Measurements from ENCODE around the gene LRP5. TPM values are rescaled to one million over a fixed set of nuclear protein-coding genes. Genes with fewer than 3 reads are reported as not detected.

LRP5 gene
- polyA plus RNA-seq, 4 donors, result 39.7 to 122 (median 78.4) TPM

GRCh38 chr11:68460741-68461574 lies 148.6 kb downstream of the LRP5 start, which contains the start of gene PPP6R3:
Gene PPP6R3 (plus strand): TSS chr11:68460752. CDS start chr11:68537665, 76,913 bp downstream.
- 0 to 1% (median 0%) methylated on average over 35 to 91 of the region's 92 CpGs for WGBS, 3 donors
- Histone ChIP-seq H3K27ac (ENCODE audit: low read depth in 1 of 3, low read length in 2 of 3) (peak within 1 kb of the TSS; percentile 90 to 97 (median 93)), H3K9me3 (ENCODE audit: control insufficient read depth in 2 of 2, insufficient read depth in 1 of 2, low read depth in 1 of 2, low read length in 1 of 2) (no peaks in the 10 kb centered on the region), H3K4me1 (ENCODE audit: control insufficient read depth in 3 of 3, insufficient read depth in 2 of 3, low read depth in 1 of 3, low read length in 2 of 3) (peaks cover 5 to 16% (median 6%) of the 10 kb centered on the region in 3 donors), H3K27me3 (ENCODE audit: control insufficient read depth in 3 of 3, insufficient read depth in 3 of 3, low read length in 3 of 3) (no peaks in the 10 kb centered on the region), H3K36me3 (ENCODE audit: control insufficient read depth in 3 of 3, insufficient read depth in 2 of 3, low read depth in 1 of 3, low read length in 3 of 3) (peaks cover 0 to 3% (median 0%) of the 10 kb centered on the region in 3 donors), H3K4me3 (ENCODE audit: low read depth in 1 of 3, low read length in 3 of 3) (peak within 1 kb of the TSS; percentile 72 to 100 (median 85))
- DNase-seq (peak; percentile 76 to 84), FAIRE-seq (no peak)

GRCh38 chr11:68461575-68461917 lies 149.2 kb downstream of the LRP5 start:
- WGBS, 3 donors, result 0 to 1% (median 0%) methylated on average over 12 of the region's 12 CpGs
- no peak for DNase-seq
- peaks cover 5 to 16% (median 6%) of the 10 kb centered on the region in 3 donors for H3K4me1 ChIP-seq (ENCODE audit: control insufficient read depth in 3 of 3, insufficient read depth in 2 of 3, low read depth in 1 of 3, low read length in 2 of 3)
- peaks cover 0 to 3% (median 0%) of the 10 kb centered on the region in 3 donors for H3K36me3 ChIP-seq (ENCODE audit: control insufficient read depth in 3 of 3, insufficient read depth in 2 of 3, low read depth in 1 of 3, low read length in 3 of 3)
- peak overlapping the region; percentile 57 to 100 (median 85) for H3K4me3 ChIP-seq (ENCODE audit: low read depth in 1 of 3, low read length in 3 of 3)
- no peaks in the 10 kb centered on the region for H3K27me3 ChIP-seq (ENCODE audit: control insufficient read depth in 3 of 3, insufficient read depth in 3 of 3, low read length in 3 of 3)
- no peak for FAIRE-seq
- H3K9me3 ChIP-seq (ENCODE audit: control insufficient read depth in 2 of 2, insufficient read depth in 1 of 2, low read depth in 1 of 2, low read length in 1 of 2), result no peaks in the 10 kb centered on the region
- peak overlapping the region in 2 of 3 donors; percentile 0 to 64 for H3K27ac ChIP-seq (ENCODE audit: low read depth in 1 of 3, low read length in 2 of 3)

- Histone ChIP-seq H3K27ac (ENCODE audit: low read depth in 1 of 3, low read length in 2 of 3) (no peak overlapping the region), H3K27me3 (ENCODE audit: control insufficient read depth in 3 of 3, insufficient read depth in 3 of 3, low read length in 3 of 3) (no peaks in the 10 kb centered on the region), H3K9me3 (ENCODE audit: control insufficient read depth in 2 of 2, insufficient read depth in 1 of 2, low read depth in 1 of 2, low read length in 1 of 2) (no peaks in the 10 kb centered on the region), H3K4me1 (ENCODE audit: control insufficient read depth in 3 of 3, insufficient read depth in 2 of 3, low read depth in 1 of 3, low read length in 2 of 3) (peaks cover 12 to 20% (median 14%) of the 10 kb centered on the region in 3 donors), H3K4me3 (ENCODE audit: low read depth in 1 of 3, low read length in 3 of 3) (no peak overlapping the region), H3K36me3 (ENCODE audit: control insufficient read depth in 3 of 3, insufficient read depth in 2 of 3, low read depth in 1 of 3, low read length in 3 of 3) (peaks cover 0 to 6% (median 0%) of the 10 kb centered on the region in 3 donors)
- FAIRE-seq (no peak), DNase-seq (no peak)
- 73 to 100% (median 88%) methylated on average over 1 of the region's 1 CpG for WGBS, 3 donors
Observed at GRCh38 chr11:68463714-68464113, 151.3 kb downstream of the LRP5 start.

GRCh38 chr11:68467201-68467834 lies 154.9 kb downstream of the LRP5 start:
- Histone ChIP-seq H3K9me3 (ENCODE audit: control insufficient read depth in 2 of 2, insufficient read depth in 1 of 2, low read depth in 1 of 2, low read length in 1 of 2) (no peaks in the 10 kb centered on the region), H3K4me3 (ENCODE audit: low read depth in 1 of 3, low read length in 3 of 3) (no peak overlapping the region), H3K36me3 (ENCODE audit: control insufficient read depth in 3 of 3, insufficient read depth in 2 of 3, low read depth in 1 of 3, low read length in 3 of 3) (peaks cover 0 to 19% (median 0%) of the 10 kb centered on the region in 3 donors), H3K27ac (ENCODE audit: low read depth in 1 of 3, low read length in 2 of 3) (no peak overlapping the region), H3K4me1 (ENCODE audit: control insufficient read depth in 3 of 3, insufficient read depth in 2 of 3, low read depth in 1 of 3, low read length in 2 of 3) (peaks cover 14 to 35% (median 21%) of the 10 kb centered on the region in 3 donors), H3K27me3 (ENCODE audit: control insufficient read depth in 3 of 3, insufficient read depth in 3 of 3, low read length in 3 of 3) (no peaks in the 10 kb centered on the region)
- no peak for DNase-seq
- FAIRE-seq, result no peak
- WGBS, 3 donors, result 72 to 77% (median 74%) methylated on average over 8 of the region's 8 CpGs

- H3K4me3 ChIP-seq (ENCODE audit: low read depth in 1 of 3, low read length in 3 of 3), result no peak overlapping the region
- H3K36me3 ChIP-seq (ENCODE audit: control insufficient read depth in 3 of 3, insufficient read depth in 2 of 3, low read depth in 1 of 3, low read length in 3 of 3), result peaks cover 0 to 22% (median 0%) of the 10 kb centered on the region in 3 donors
- H3K9me3 ChIP-seq (ENCODE audit: control insufficient read depth in 2 of 2, insufficient read depth in 1 of 2, low read depth in 1 of 2, low read length in 1 of 2), result no peaks in the 10 kb centered on the region
- FAIRE-seq (no peak), DNase-seq (no peak)
- H3K27ac ChIP-seq (ENCODE audit: low read depth in 1 of 3, low read length in 2 of 3), result no peak overlapping the region
- H3K27me3 ChIP-seq (ENCODE audit: control insufficient read depth in 3 of 3, insufficient read depth in 3 of 3, low read length in 3 of 3), result no peaks in the 10 kb centered on the region
- 39 to 42% (median 40%) methylated on average over 3 of the region's 3 CpGs for WGBS, 3 donors
- H3K4me1 ChIP-seq (ENCODE audit: control insufficient read depth in 3 of 3, insufficient read depth in 2 of 3, low read depth in 1 of 3, low read length in 2 of 3), result peaks cover 10 to 36% (median 21%) of the 10 kb centered on the region in 3 donors
Observed at GRCh38 chr11:68468217-68468828, 155.9 kb downstream of the LRP5 start.

GRCh38 chr11:68469122-68469521 lies 156.7 kb downstream of the LRP5 start:
- H3K9me3 ChIP-seq (ENCODE audit: control insufficient read depth in 2 of 2, insufficient read depth in 1 of 2, low read depth in 1 of 2, low read length in 1 of 2), result no peaks in the 10 kb centered on the region
- 22 to 29% (median 22%) methylated on average over 2 of the region's 2 CpGs for WGBS, 3 donors
- peak in 1 of 2 donors; percentile 34 for DNase-seq
- peaks cover 0 to 20% (median 0%) of the 10 kb centered on the region in 3 donors for H3K36me3 ChIP-seq (ENCODE audit: control insufficient read depth in 3 of 3, insufficient read depth in 2 of 3, low read depth in 1 of 3, low read length in 3 of 3)
- FAIRE-seq, result no peak
- no peak overlapping the region for H3K4me3 ChIP-seq (ENCODE audit: low read depth in 1 of 3, low read length in 3 of 3)
- H3K27ac ChIP-seq (ENCODE audit: low read depth in 1 of 3, low read length in 2 of 3), result no peak overlapping the region
- H3K27me3 ChIP-seq (ENCODE audit: control insufficient read depth in 3 of 3, insufficient read depth in 3 of 3, low read length in 3 of 3), result no peaks in the 10 kb centered on the region
- peaks cover 7 to 38% (median 17%) of the 10 kb centered on the region in 3 donors for H3K4me1 ChIP-seq (ENCODE audit: control insufficient read depth in 3 of 3, insufficient read depth in 2 of 3, low read depth in 1 of 3, low read length in 2 of 3)

GRCh38 chr11:68469642-68470041 lies 157.3 kb downstream of the LRP5 start:
- Histone ChIP-seq H3K27ac (ENCODE audit: low read depth in 1 of 3, low read length in 2 of 3) (no peak overlapping the region), H3K4me3 (ENCODE audit: low read depth in 1 of 3, low read length in 3 of 3) (no peak overlapping the region), H3K4me1 (ENCODE audit: control insufficient read depth in 3 of 3, insufficient read depth in 2 of 3, low read depth in 1 of 3, low read length in 2 of 3) (peaks cover 7 to 38% (median 15%) of the 10 kb centered on the region in 3 donors), H3K36me3 (ENCODE audit: control insufficient read depth in 3 of 3, insufficient read depth in 2 of 3, low read depth in 1 of 3, low read length in 3 of 3) (peaks cover 0 to 20% (median 0%) of the 10 kb centered on the region in 3 donors), H3K27me3 (ENCODE audit: control insufficient read depth in 3 of 3, insufficient read depth in 3 of 3, low read length in 3 of 3) (no peaks in the 10 kb centered on the region), H3K9me3 (ENCODE audit: control insufficient read depth in 2 of 2, insufficient read depth in 1 of 2, low read depth in 1 of 2, low read length in 1 of 2) (no peaks in the 10 kb centered on the region)
- DNase-seq (no peak), FAIRE-seq (no peak)
- 62 to 75% (median 69%) methylated on average over 1 of the region's 1 CpG for WGBS, 3 donors

GRCh38 chr11:68470304-68470811 lies 158.0 kb downstream of the LRP5 start:
- no peak overlapping the region for H3K27ac ChIP-seq (ENCODE audit: low read depth in 1 of 3, low read length in 2 of 3)
- no peak overlapping the region for H3K4me3 ChIP-seq (ENCODE audit: low read depth in 1 of 3, low read length in 3 of 3)
- H3K36me3 ChIP-seq (ENCODE audit: control insufficient read depth in 3 of 3, insufficient read depth in 2 of 3, low read depth in 1 of 3, low read length in 3 of 3), result peaks cover 0 to 20% (median 0%) of the 10 kb centered on the region in 3 donors
- peaks cover 5 to 38% (median 15%) of the 10 kb centered on the region in 3 donors for H3K4me1 ChIP-seq (ENCODE audit: control insufficient read depth in 3 of 3, insufficient read depth in 2 of 3, low read depth in 1 of 3, low read length in 2 of 3)
- 90 to 94% (median 90%) methylated on average over 4 of the region's 4 CpGs for WGBS, 3 donors
- no peak for DNase-seq
- FAIRE-seq, result no peak
- no peaks in the 10 kb centered on the region for H3K27me3 ChIP-seq (ENCODE audit: control insufficient read depth in 3 of 3, insufficient read depth in 3 of 3, low read length in 3 of 3)
- no peaks in the 10 kb centered on the region for H3K9me3 ChIP-seq (ENCODE audit: control insufficient read depth in 2 of 2, insufficient read depth in 1 of 2, low read depth in 1 of 2, low read length in 1 of 2)
